H9 (cell line): ENCODE data around the gene SAP30L. TPM values are rescaled to one million over a fixed set of nuclear protein-coding genes. Genes with fewer than 3 reads are reported as not detected.
A peak's percentile ranks its signal among the peaks of the same experiment; 100 is the strongest.

Source experiments
- DNase-seq: peaks from one replicate; pipeline ENCODE4 v3.0.0-alpha.2; 2017
- H2AFZ ChIP-seq: one replicate; pipeline ENCODE4 v1.6.1; 2013; ENCODE audit warnings: mild to moderate bottlenecking, low read length, control low read depth, moderate library complexity
- H2AK5ac ChIP-seq: 2 replicates; pipeline ENCODE4 v1.6.1; 2013; ENCODE audit warnings: low read length, control low read depth, mixed read lengths; ENCODE audit not compliant: insufficient read length
- H2BK120ac ChIP-seq: one replicate; pipeline ENCODE4 v1.6.1; 2013; ENCODE audit warnings: low read depth, mild to moderate bottlenecking, low read length, control low read depth, inconsistent platforms; ENCODE audit not compliant: poor library complexity, severe bottlenecking
- H2BK12ac ChIP-seq: 2 replicates; pipeline ENCODE4 v1.6.1; 2013; ENCODE audit warnings: low read length, control low read depth, mixed read lengths, low read depth; ENCODE audit not compliant: insufficient read length
- H2BK15ac ChIP-seq: 2 replicates; pipeline ENCODE4 v1.6.1; 2013; ENCODE audit warnings: low read depth, low read length, control low read depth
- H2BK20ac ChIP-seq: one replicate; pipeline ENCODE4 v1.6.1; 2013; ENCODE audit warnings: low read depth, mild to moderate bottlenecking, low read length, control low read depth, inconsistent platforms; ENCODE audit not compliant: poor library complexity, severe bottlenecking
- H2BK5ac ChIP-seq: 2 replicates; pipeline ENCODE4 v1.6.1; 2013; ENCODE audit warnings: low read length, control low read depth, mixed read lengths; ENCODE audit not compliant: insufficient read length
- H3K14ac ChIP-seq: 2 replicates; pipeline ENCODE4 v1.6.1; 2013; ENCODE audit warnings: low read length, control low read depth; ENCODE audit not compliant: insufficient read depth
- H3K18ac ChIP-seq: 2 replicates; pipeline ENCODE4 v1.6.1; 2013; ENCODE audit warnings: low read depth, mild to moderate bottlenecking, mixed read lengths, low read length, control low read depth; ENCODE audit not compliant: insufficient read length
- H3K23ac ChIP-seq: 2 replicates; pipeline ENCODE4 v1.6.1; 2013; ENCODE audit warnings: low read length, control low read depth, mixed read lengths, low read depth; ENCODE audit not compliant: insufficient read length
- H3K23me2 ChIP-seq: 2 replicates; pipeline ENCODE4 v1.6.1; 2013; ENCODE audit warnings: low read depth, mild to moderate bottlenecking, mixed read lengths, low read length, control low read depth; ENCODE audit not compliant: insufficient read length, poor library complexity, severe bottlenecking
- H3K27ac ChIP-seq: 2 replicates; pipeline ENCODE4 v1.5.1; 2013; ENCODE audit warnings: low read length, control low read depth, mixed read lengths, low read depth; ENCODE audit not compliant: insufficient read length
- H3K27me3 ChIP-seq: 2 replicates; pipeline ENCODE4 v1.6.1; 2013; ENCODE audit warnings: low read length, control low read depth, inconsistent platforms; ENCODE audit not compliant: insufficient read depth
- H3K4ac ChIP-seq: 2 replicates; pipeline ENCODE4 v1.6.1; 2013; ENCODE audit warnings: low read depth, mild to moderate bottlenecking, control low read depth, inconsistent platforms, low read length, moderate library complexity
- H3K4me1 ChIP-seq: 2 replicates; pipeline ENCODE4 v1.6.1; 2013; ENCODE audit warnings: low read length, control low read depth, inconsistent platforms; ENCODE audit not compliant: insufficient read depth
- H3K4me2 ChIP-seq: 2 replicates; pipeline ENCODE4 v1.6.1; 2013; ENCODE audit warnings: low read length, control low read depth, mixed read lengths; ENCODE audit not compliant: insufficient read length, insufficient read depth
- H3K56ac ChIP-seq: 2 replicates; pipeline ENCODE4 v1.6.1; 2013; ENCODE audit warnings: low read depth, mild to moderate bottlenecking, mixed read lengths, low read length, control low read depth; ENCODE audit not compliant: insufficient read length
- H3K79me1 ChIP-seq: 2 replicates; pipeline ENCODE4 v1.6.1; 2013; ENCODE audit warnings: low read depth, mild to moderate bottlenecking, moderate library complexity, low read length, control low read depth, inconsistent platforms; ENCODE audit not compliant: insufficient read depth, poor library complexity, severe bottlenecking
- H3K79me2 ChIP-seq: 2 replicates; pipeline ENCODE4 v1.6.1; 2013; ENCODE audit warnings: low read length, control low read depth, inconsistent platforms; ENCODE audit not compliant: insufficient read depth
- H3K9ac ChIP-seq: 2 replicates; pipeline ENCODE4 v1.6.1; 2013; ENCODE audit warnings: low read length, control low read depth, mixed read lengths; ENCODE audit not compliant: insufficient read length; ENCODE audit errors: extremely low read depth
- H3K9me3 ChIP-seq: one replicate; pipeline ENCODE4 v1.6.1; 2013; ENCODE audit warnings: low read depth, low read length, inconsistent platforms; ENCODE audit not compliant: control insufficient read depth
- H3T11ph ChIP-seq: one replicate; pipeline ENCODE4 v1.6.1; 2013; ENCODE audit warnings: mild to moderate bottlenecking, low read length, control low read depth, inconsistent platforms
- H4K20me1 ChIP-seq: one replicate; pipeline ENCODE4 v1.6.1; 2013; ENCODE audit not compliant: control insufficient read depth, insufficient read length, insufficient read depth
- H4K5ac ChIP-seq: 2 replicates; pipeline ENCODE4 v1.6.1; 2013; ENCODE audit warnings: low read depth, mild to moderate bottlenecking, mixed read lengths, low read length, control low read depth; ENCODE audit not compliant: insufficient read length
- H4K8ac ChIP-seq: replicated peaks from 2 replicates; pipeline ENCODE4 v1.6.1; 2013; ENCODE audit warnings: low read length, control low read depth, mixed read lengths, low read depth; ENCODE audit not compliant: insufficient read length
- H4K91ac ChIP-seq: 2 replicates; pipeline ENCODE4 v1.6.1; 2013; ENCODE audit warnings: low read depth, mild to moderate bottlenecking, moderate library complexity, mixed read lengths, low read length, control low read depth; ENCODE audit not compliant: insufficient read length
- H3K27ac Mint-ChIP-seq, 3 experiments: 2 replicates in 2 of 3; 3 replicates in 1 of 3; pipeline ENCODE4 v1.8.0; 2020 to 2021; ENCODE audit warnings: mixed read lengths in 3 of 3, mild to moderate bottlenecking in 1 of 3, moderate library complexity in 1 of 3
- H3K27me3 Mint-ChIP-seq: 2 replicates; pipeline ENCODE4 v1.8.0; 2021; ENCODE audit warnings: low read depth, mild to moderate bottlenecking, moderate library complexity, mixed read lengths
- H3K36me3 Mint-ChIP-seq, 3 experiments: 2 replicates in 2 of 3; 3 replicates in 1 of 3; pipeline ENCODE4 v1.8.0; 2020 to 2021; ENCODE audit warnings: low read depth in 3 of 3, mixed read lengths in 3 of 3; ENCODE audit not compliant: insufficient read depth in 1 of 3
- H3K4me1 Mint-ChIP-seq, 2 experiments: 2 replicates each; pipeline ENCODE4 v1.8.0; 2020; ENCODE audit warnings: mixed read lengths in 2 of 2
- H3K4me3 Mint-ChIP-seq, 2 experiments: 2 replicates in 1 of 2; 3 replicates in 1 of 2; pipeline ENCODE4 v1.8.0; 2020 to 2021; ENCODE audit warnings: mild to moderate bottlenecking in 2 of 2, mixed read lengths in 2 of 2, moderate library complexity in 1 of 2
- H3K9me3 Mint-ChIP-seq, 2 experiments: 2 replicates in 1 of 2; 3 replicates in 1 of 2; pipeline ENCODE4 v1.8.0; 2020; ENCODE audit warnings: mild to moderate bottlenecking in 2 of 2, mixed read lengths in 2 of 2, moderate library complexity in 1 of 2
- CTCF ChIP-seq: fragments of 200-600 bp; sonication (generic); conservative IDR thresholded peaks from 3 replicates; pipeline ENCODE4 v1.8.0; 2021; ENCODE audit warnings: antibody characterized with exemption, mild to moderate bottlenecking
- WGBS: extraction: QIAGEN DNeasy Blood & Tissue Kit; methylation state at CpG from one replicate; pipeline ENCODE4 v1.1.7; 2013; ENCODE audit warnings: missing lambda C conversion rate, low lambda C conversion rate, mixed read lengths; ENCODE audit not compliant: insufficient read length; ENCODE audit errors: extremely low coverage; 5-methylcytosine and 5-hydroxymethylcytosine counted together
- total RNA-seq: library from RNA; stranded (reverse); gene quantifications from 2 replicates; pipeline ENCODE4 v1.2.1, GENCODE V29; 2021

Gene SAP30L
- total RNA-seq, 1 experiment from 2014 or later = 25.0 TPM

- no peaks in the 10 kb centered on the region for H3K79me2 ChIP-seq
- H3K23ac ChIP-seq = no peak overlapping the region
- no peaks in the 10 kb centered on the region for H3K27me3 ChIP-seq
- H3K9ac ChIP-seq = no peak overlapping the region
- H4K8ac ChIP-seq = no peak overlapping the region
- no peak overlapping the region for H3K18ac ChIP-seq
- no CpG with 5 or more reads among the region's 4 CpGs for WGBS
- H4K5ac ChIP-seq = no peak overlapping the region
- H3K56ac ChIP-seq = no peak overlapping the region
- H3K4me1 ChIP-seq = no peaks in the 10 kb centered on the region
- no peak overlapping the region for H2BK120ac ChIP-seq
- Mint-ChIP-seq H3K27me3 (no peaks in the 10 kb centered on the region; the same call in 1 of the 2 replicates), H3K4me3 (no peak overlapping the region), H3K27ac (peak overlapping the region in 1 of 3 experiments; percentile 21; a peak in 1 of 7 replicates), H3K4me1 (no peaks in the 10 kb centered on the region), H3K36me3 (peaks cover 6 to 11% (median 10%) of the 10 kb centered on the region in 3 experiments), H3K9me3 (peaks cover 3 to 9% of the 10 kb centered on the region in 2 experiments; a peak in 4 of 5 replicates)
- no peak overlapping the region for H2BK5ac ChIP-seq
- no peak overlapping the region for H3K4me2 ChIP-seq
- no peak for DNase-seq
- H2BK15ac ChIP-seq = no peak overlapping the region
- H3K23me2 ChIP-seq = no peaks in the 10 kb centered on the region
- TF ChIP-seq CTCF = no peak
- no peak overlapping the region for H2AFZ ChIP-seq
- H2AK5ac ChIP-seq = no peak overlapping the region
- H3K4ac ChIP-seq = no peak overlapping the region
- no peak overlapping the region for H2BK20ac ChIP-seq
- H4K91ac ChIP-seq = no peak overlapping the region
- no peak overlapping the region for H3K27ac ChIP-seq
- H4K20me1 ChIP-seq = no peaks in the 10 kb centered on the region
- no peaks in the 10 kb centered on the region for H3K9me3 ChIP-seq
- no peak overlapping the region for H3T11ph ChIP-seq
- no peak overlapping the region for H3K14ac ChIP-seq
- H3K79me1 ChIP-seq = no peaks in the 10 kb centered on the region
- H2BK12ac ChIP-seq = no peak overlapping the region
These were observed 14.7 kb upstream of the SAP30L start for GRCh38 chr5:154430961-154431630.
